SK-N-MC (cell line): ENCODE data around the gene HES4.
"Not testable (repeated sequence)": the region's sequence is repeated elsewhere in the genome, so short reads cannot be mapped to it uniquely, and the experiment has no call there.

Experiments used
- EZH2 ChIP-seq: fragments of 200-600 bp; sonication (generic); IDR thresholded peaks from one replicate; pipeline ENCODE4 v1.6.1; 2017; ENCODE audit warnings: antibody characterized with exemption
- FOXP2 ChIP-seq: optimal IDR thresholded peaks from 2 replicates; pipeline ENCODE3; 2011; ENCODE audit warnings: mild to moderate bottlenecking, moderate library complexity; ENCODE audit not compliant: insufficient read depth; ENCODE audit errors: extremely low read length, control extremely low read depth
- POLR2AphosphoS5 ChIP-seq: IDR thresholded peaks from 2 replicates; pipeline ENCODE4 v1.6.1; 2012; ENCODE audit warnings: mild to moderate bottlenecking, low read depth, low read length, borderline replicate concordance

- not testable (repeated sequence) for TF ChIP-seq EZH2, POLR2AphosphoS5, FOXP2
Observed at GRCh38 chr1:1010131-1010530, 10.2 kb upstream of the HES4 start.
